IMR-90 (cell line): Measurements from ENCODE around the gene CLDN9.

Experiments
- BHLHE40 ChIP-seq: fragments of 150-350 bp; IDR thresholded peaks from 2 replicates; pipeline ENCODE4 v1.6.1; 2016; ENCODE audit warnings: mild to moderate bottlenecking, low read depth, low read length
- CHD1 ChIP-seq: IDR thresholded peaks from 2 replicates; pipeline ENCODE4 v1.6.1; 2012; ENCODE audit warnings: low read depth, low read length, improper control_type of control experiment
- ELK1 ChIP-seq: fragments of 150-350 bp; IDR thresholded peaks from 2 replicates; pipeline ENCODE4 v1.6.1; 2016; ENCODE audit warnings: low read depth, mild to moderate bottlenecking, low read length, moderate library complexity, borderline replicate concordance
- FOS ChIP-seq: fragments of 150-350 bp; IDR thresholded peaks from 2 replicates; pipeline ENCODE4 v1.6.1; 2016; ENCODE audit warnings: low read depth, low read length
- MAFK ChIP-seq: IDR thresholded peaks from 2 replicates; pipeline ENCODE4 v1.6.1; 2012; ENCODE audit warnings: low read depth, low read length, improper control_type of control experiment
- MAZ ChIP-seq: IDR thresholded peaks from 2 replicates; pipeline ENCODE4 v1.6.1; 2012; ENCODE audit warnings: low read depth, mild to moderate bottlenecking, low read length, improper control_type of control experiment, moderate library complexity, borderline replicate concordance
- MXI1 ChIP-seq: IDR thresholded peaks from 2 replicates; pipeline ENCODE4 v1.6.1; 2012; ENCODE audit warnings: low read depth, mild to moderate bottlenecking, low read length, moderate library complexity, borderline replicate concordance
- POLR2A ChIP-seq: IDR thresholded peaks from 2 replicates; pipeline ENCODE4 v1.6.1; 2012; ENCODE audit warnings: mild to moderate bottlenecking, low read depth, low read length
- RAD21 ChIP-seq: IDR thresholded peaks from 2 replicates; pipeline ENCODE4 v1.6.1; 2012; ENCODE audit warnings: low read length, improper control_type of control experiment
- RFX5 ChIP-seq: IDR thresholded peaks from 2 replicates; pipeline ENCODE4 v1.8.0; 2012; ENCODE audit warnings: low read depth, mild to moderate bottlenecking, low read length, moderate library complexity
- SMC3 ChIP-seq: fragments of 150-350 bp; IDR thresholded peaks from 2 replicates; pipeline ENCODE4 v1.6.1; 2016; ENCODE audit warnings: low read depth, mild to moderate bottlenecking, antibody characterized with exemption, low read length, moderate library complexity
- USF2 ChIP-seq: fragments of 150-350 bp; IDR thresholded peaks from 2 replicates; pipeline ENCODE4 v1.6.1; 2017; ENCODE audit warnings: mild to moderate bottlenecking, antibody characterized with exemption, low read length, low read depth
- TF ChIP-seq, protein P1 (sequence below): conservative IDR thresholded peaks from 2 replicates; pipeline ENCODE4 v1.5.1; 2012; ENCODE audit warnings: mild to moderate bottlenecking, low read depth, low read length, improper control_type of control experiment

- TF ChIP-seq, protein P1, sequence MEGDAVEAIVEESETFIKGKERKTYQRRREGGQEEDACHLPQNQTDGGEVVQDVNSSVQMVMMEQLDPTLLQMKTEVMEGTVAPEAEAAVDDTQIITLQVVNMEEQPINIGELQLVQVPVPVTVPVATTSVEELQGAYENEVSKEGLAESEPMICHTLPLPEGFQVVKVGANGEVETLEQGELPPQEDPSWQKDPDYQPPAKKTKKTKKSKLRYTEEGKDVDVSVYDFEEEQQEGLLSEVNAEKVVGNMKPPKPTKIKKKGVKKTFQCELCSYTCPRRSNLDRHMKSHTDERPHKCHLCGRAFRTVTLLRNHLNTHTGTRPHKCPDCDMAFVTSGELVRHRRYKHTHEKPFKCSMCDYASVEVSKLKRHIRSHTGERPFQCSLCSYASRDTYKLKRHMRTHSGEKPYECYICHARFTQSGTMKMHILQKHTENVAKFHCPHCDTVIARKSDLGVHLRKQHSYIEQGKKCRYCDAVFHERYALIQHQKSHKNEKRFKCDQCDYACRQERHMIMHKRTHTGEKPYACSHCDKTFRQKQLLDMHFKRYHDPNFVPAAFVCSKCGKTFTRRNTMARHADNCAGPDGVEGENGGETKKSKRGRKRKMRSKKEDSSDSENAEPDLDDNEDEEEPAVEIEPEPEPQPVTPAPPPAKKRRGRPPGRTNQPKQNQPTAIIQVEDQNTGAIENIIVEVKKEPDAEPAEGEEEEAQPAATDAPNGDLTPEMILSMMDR = no peak
- no peak for TF ChIP-seq RFX5
- no peak for TF ChIP-seq FOS
- no peak for TF ChIP-seq BHLHE40
- TF ChIP-seq SMC3 = no peak
- no peak for TF ChIP-seq POLR2A
- no peak for TF ChIP-seq MAFK
- TF ChIP-seq USF2 = no peak
- no peak for TF ChIP-seq MAZ
- no peak for TF ChIP-seq RAD21
- TF ChIP-seq MXI1 = no peak
- TF ChIP-seq ELK1 = no peak
- no peak for TF ChIP-seq CHD1
Observed at GRCh38 chr16:2975161-2975795, 37.4 kb upstream of the CLDN9 start.
